ENCODE results near the gene TMIGD3.
"Not testable (repeated sequence)": the region's sequence is repeated elsewhere in the genome, so short reads cannot be mapped to it uniquely, and the experiment has no call there.

The TMIGD3 gene

GRCh38 chr1:111503585-111504060 is at the start of gene TMIGD3, which contains the start of gene ADORA3:
TMIGD3 (minus strand) TSS chr1:111503633; CDS start chr1:111503354, 279 bp downstream.
ADORA3 (minus strand) TSS chr1:111503633; CDS start chr1:111503354, 279 bp downstream.
- peak; percentile 67 to 79 (median 70) for DNase-seq

GRCh38 chr1:111553196-111553595 is 49.8 kb upstream of the TMIGD3 start:
- peak in 1 of 3 donors; percentile 5 for DNase-seq

- no peak for DNase-seq
These were observed 49.2 kb upstream of the TMIGD3 start for GRCh38 chr1:111552587-111552986.

GRCh38 chr1:111551623-111552411 is 48.4 kb upstream of the TMIGD3 start:
- DNase-seq = no peak

- DNase-seq = not testable (repeated sequence)
These were observed 44.4 kb upstream of the TMIGD3 start for GRCh38 chr1:111547786-111548185.

- no peak for DNase-seq
These were observed 38.8 kb upstream of the TMIGD3 start for GRCh38 chr1:111542187-111542586.

- DNase-seq = no peak
These were observed 38.3 kb upstream of the TMIGD3 start for GRCh38 chr1:111541721-111542120.

GRCh38 chr1:111540928-111541327 is 37.5 kb upstream of the TMIGD3 start:
- no peak for DNase-seq

GRCh38 chr1:111538343-111539025 is 35.1 kb upstream of the TMIGD3 start:
- DNase-seq = no peak

GRCh38 chr1:111535256-111536191 is 32.1 kb upstream of the TMIGD3 start:
- DNase-seq = no peak

GRCh38 chr1:111520053-111520452 is 16.6 kb upstream of the TMIGD3 start:
- DNase-seq = no peak

- no peak for DNase-seq
These were observed 14.2 kb upstream of the TMIGD3 start for GRCh38 chr1:111517469-111518225.

GRCh38 chr1:111516005-111516535 is 12.6 kb upstream of the TMIGD3 start:
- DNase-seq = peak; percentile 48 to 56 (median 55)

- peak; percentile 71 to 84 (median 74) for DNase-seq
These were observed 12.0 kb upstream of the TMIGD3 start for GRCh38 chr1:111515291-111516004.

GRCh38 chr1:111513410-111514020 is 10.1 kb upstream of the TMIGD3 start:
- DNase-seq = no peak

GRCh38 chr1:111512931-111513330 is 9.5 kb upstream of the TMIGD3 start:
- no peak for DNase-seq

GRCh38 chr1:111512132-111512889 is 8.9 kb upstream of the TMIGD3 start:
- no peak for DNase-seq

- DNase-seq = no peak
These were observed 7.9 kb upstream of the TMIGD3 start for GRCh38 chr1:111511370-111511769.

GRCh38 chr1:111509997-111510375 is 6.6 kb upstream of the TMIGD3 start:
- DNase-seq = no peak

Measured in suppressor macrophage treated with lipopolysaccharide for 1 hour (primary cell).